Subcutaneous abdominal adipose tissue (tissue), 5 donors: ENCODE measurements around the gene MYH13.
"Not testable (repeated sequence)": the region's sequence is repeated elsewhere in the genome, so short reads cannot be mapped to it uniquely, and the experiment has no call there.

Experiments used
- H3K27ac ChIP-seq: one replicate; pipeline ENCODE4 v1.7.0; 2013; ENCODE audit warnings: low read depth, mild to moderate bottlenecking, inconsistent platforms, low read length, moderate library complexity
- H3K27me3 ChIP-seq, 5 donors: one replicate each; pipeline ENCODE4 v1.7.0; 2013; ENCODE audit warnings: low read length in 5 of 5, inconsistent platforms in 1 of 5; ENCODE audit not compliant: control insufficient read depth in 5 of 5, insufficient read depth in 4 of 5
- H3K36me3 ChIP-seq, 5 donors: one replicate each; pipeline ENCODE4 v1.7.0; 2013; ENCODE audit warnings: low read length in 5 of 5; ENCODE audit not compliant: control insufficient read depth in 5 of 5, insufficient read depth in 5 of 5
- H3K4me1 ChIP-seq, 5 donors: one replicate each; pipeline ENCODE4 v1.7.0; 2013; ENCODE audit warnings: low read length in 5 of 5, mild to moderate bottlenecking in 3 of 5, moderate library complexity in 1 of 5; ENCODE audit not compliant: control insufficient read depth in 5 of 5, insufficient read depth in 5 of 5
- H3K4me3 ChIP-seq, 5 donors: one replicate each; pipeline ENCODE4 v1.7.0; 2013; ENCODE audit warnings: low read length in 5 of 5, low read depth in 1 of 5
- H3K9ac ChIP-seq, 5 donors: one replicate each; pipeline ENCODE4 v1.7.0; 2013; ENCODE audit warnings: low read length in 5 of 5, mild to moderate bottlenecking in 4 of 5, moderate library complexity in 3 of 5
- H3K9me3 ChIP-seq, 5 donors: one replicate each; pipeline ENCODE4 v1.7.0; 2013; ENCODE audit warnings: low read length in 5 of 5; ENCODE audit not compliant: control insufficient read depth in 5 of 5
- donor health status: healthy.
- donor health status: healthy.
- donor health status: healthy.
- donor health status: healthy.
- donor health status: healthy.

MYH13 gene

GRCh38 chr17:10309003-10309974, 63.5 kb downstream of the MYH13 start:
- H3K9ac ChIP-seq: no peak overlapping the region
- H3K27ac ChIP-seq: no peak overlapping the region
- no peaks in the 10 kb centered on the region for H3K9me3 ChIP-seq
- peaks cover 0 to 4% (median 0%) of the 10 kb centered on the region in 5 donors for H3K27me3 ChIP-seq
- no peak overlapping the region for H3K4me3 ChIP-seq
- H3K4me1 ChIP-seq: peaks cover 0 to 6% (median 0%) of the 10 kb centered on the region in 5 donors
- H3K36me3 ChIP-seq: no peaks in the 10 kb centered on the region

- Histone ChIP-seq H3K9ac (no peak overlapping the region), H3K27ac (no peak overlapping the region), H3K4me1 (peaks cover 0 to 6% (median 0%) of the 10 kb centered on the region in 5 donors), H3K4me3 (no peak overlapping the region), H3K9me3 (no peaks in the 10 kb centered on the region), H3K27me3 (peaks cover 0 to 4% (median 0%) of the 10 kb centered on the region in 5 donors), H3K36me3 (no peaks in the 10 kb centered on the region)
Observed at GRCh38 chr17:10306585-10306984, 66.2 kb downstream of the MYH13 start.

- Histone ChIP-seq H3K4me1 (peaks cover 0 to 6% (median 0%) of the 10 kb centered on the region in 5 donors), H3K9me3 (no peaks in the 10 kb centered on the region), H3K36me3 (no peaks in the 10 kb centered on the region), H3K27me3 (peaks cover 0 to 4% (median 0%) of the 10 kb centered on the region in 5 donors), H3K4me3 (no peak overlapping the region), H3K9ac (no peak overlapping the region), H3K27ac (no peak overlapping the region)
Observed at GRCh38 chr17:10305398-10305797, 67.4 kb downstream of the MYH13 start.

GRCh38 chr17:10304758-10305300, 68.0 kb downstream of the MYH13 start:
- Histone ChIP-seq H3K9me3 (no peaks in the 10 kb centered on the region), H3K4me1 (peaks cover 0 to 6% (median 0%) of the 10 kb centered on the region in 5 donors), H3K27ac (no peak overlapping the region), H3K4me3 (no peak overlapping the region), H3K9ac (no peak overlapping the region), H3K27me3 (peaks cover 0 to 4% (median 0%) of the 10 kb centered on the region in 5 donors), H3K36me3 (no peaks in the 10 kb centered on the region)

GRCh38 chr17:10297691-10298090, 75.1 kb downstream of the MYH13 start:
- Histone ChIP-seq H3K27ac (no peak overlapping the region), H3K36me3 (no peaks in the 10 kb centered on the region), H3K4me1 (no peaks in the 10 kb centered on the region), H3K4me3 (no peak overlapping the region), H3K9me3 (no peaks in the 10 kb centered on the region), H3K27me3 (no peaks in the 10 kb centered on the region), H3K9ac (no peak overlapping the region)

- Histone ChIP-seq H3K27me3 (peaks cover 0 to 2% (median 0%) of the 10 kb centered on the region in 5 donors), H3K9me3 (no peaks in the 10 kb centered on the region), H3K9ac (no peak overlapping the region), H3K4me1 (peaks cover 0 to 6% (median 2%) of the 10 kb centered on the region in 5 donors), H3K4me3 (no peak overlapping the region), H3K27ac (no peak overlapping the region), H3K36me3 (no peaks in the 10 kb centered on the region)
Observed at GRCh38 chr17:10295728-10296343, 77.0 kb downstream of the MYH13 start.

GRCh38 chr17:10294180-10294579, 78.6 kb downstream of the MYH13 start:
- Histone ChIP-seq H3K36me3 (no peaks in the 10 kb centered on the region), H3K9ac (no peak overlapping the region), H3K4me1 (peaks cover 0 to 7% (median 2%) of the 10 kb centered on the region in 5 donors), H3K4me3 (no peak overlapping the region), H3K27ac (no peak overlapping the region), H3K27me3 (peaks cover 0 to 7% (median 2%) of the 10 kb centered on the region in 5 donors), H3K9me3 (no peaks in the 10 kb centered on the region)

GRCh38 chr17:10292057-10292937, 80.5 kb downstream of the MYH13 start:
- Histone ChIP-seq H3K27me3 (peaks cover 0 to 7% (median 3%) of the 10 kb centered on the region in 5 donors), H3K27ac (no peak overlapping the region), H3K9me3 (no peaks in the 10 kb centered on the region), H3K9ac (no peak overlapping the region), H3K4me1 (peaks cover 0 to 7% (median 2%) of the 10 kb centered on the region in 5 donors), H3K4me3 (no peak overlapping the region), H3K36me3 (no peaks in the 10 kb centered on the region)

GRCh38 chr17:10291576-10291975, 81.2 kb downstream of the MYH13 start:
- not testable (repeated sequence) for H3K4me3 ChIP-seq, H3K9ac ChIP-seq, H3K9me3 ChIP-seq, H3K36me3 ChIP-seq, H3K27me3 ChIP-seq, H3K27ac ChIP-seq, H3K4me1 ChIP-seq
